Small intestine (tissue), 7 donors: ENCODE results near the gene EHD4. TPM values are rescaled to one million over a fixed set of nuclear protein-coding genes. Genes with fewer than 3 reads are reported as not detected.

Experiments
- DNase-seq, 2 donors: peaks; one replicate each; pipeline versions ENCODE4 v3.0.0 to v3.0.0-alpha.2; 2013
- FAIRE-seq: peaks from 2 replicates; lab custom pipeline; 2012; peaks lifted over from hg19 to GRCh38; lab: Jason Lieb, UNC
- H3K27ac ChIP-seq, 3 donors: one replicate each; pipeline ENCODE4 v1.5.1; 2013; ENCODE audit warnings: low read length in 2 of 3, mild to moderate bottlenecking in 2 of 3, control low read depth in 1 of 3, inconsistent platforms in 1 of 3, low read depth in 1 of 3, moderate library complexity in 1 of 3
- H3K27me3 ChIP-seq, 3 donors: one replicate each; pipeline ENCODE4 v1.6.1; 2013; ENCODE audit warnings: low read length in 3 of 3, inconsistent platforms in 1 of 3; ENCODE audit not compliant: control insufficient read depth in 3 of 3, insufficient read depth in 3 of 3
- H3K36me3 ChIP-seq, 3 donors: one replicate each; pipeline ENCODE4 v1.6.1; 2013; ENCODE audit warnings: low read length in 3 of 3, inconsistent platforms in 1 of 3, low read depth in 1 of 3, mild to moderate bottlenecking in 1 of 3, moderate library complexity in 1 of 3; ENCODE audit not compliant: control insufficient read depth in 3 of 3, insufficient read depth in 2 of 3
- H3K4me1 ChIP-seq, 3 donors: one replicate each; pipeline ENCODE4 v1.6.1; 2013; ENCODE audit warnings: low read length in 2 of 3, inconsistent platforms in 1 of 3, low read depth in 1 of 3, mild to moderate bottlenecking in 1 of 3, moderate library complexity in 1 of 3; ENCODE audit not compliant: control insufficient read depth in 3 of 3, insufficient read depth in 2 of 3
- H3K4me3 ChIP-seq, 3 donors: one replicate each; pipeline ENCODE4 v1.5.1; 2013; ENCODE audit warnings: low read length in 3 of 3, control low read depth in 1 of 3, inconsistent platforms in 1 of 3, low read depth in 1 of 3, mild to moderate bottlenecking in 1 of 3, moderate library complexity in 1 of 3
- H3K9me3 ChIP-seq, 2 donors: one replicate each; pipeline ENCODE4 v1.6.1; 2013; ENCODE audit warnings: low read depth in 1 of 2, low read length in 1 of 2; ENCODE audit not compliant: control insufficient read depth in 2 of 2, insufficient read depth in 1 of 2
- WGBS, 3 donors: extraction: QIAGEN DNeasy Blood & Tissue Kit; methylation state at CpG; one replicate each; pipeline ENCODE4 v1.1.7; 2013; 5-methylcytosine and 5-hydroxymethylcytosine counted together
- polyA plus RNA-seq, 4 donors: library from polyadenylated mRNA; stranded (reverse) in 3 of 4; unstranded in 1 of 4; fragments of 200-250 nt in 3 of 4; fragments of 120-200 nt in 1 of 4; gene quantifications; one replicate each; pipeline versions ENCODE4 v1.2.1 to v1.2.3, GENCODE V29; 2013
- donor health status: healthy with polysubstance abuse.
- donor health status: control.
- donor health status: control.
- donor health status: Bipolar disorder and iron deficiency.
- donor health status: healthy.

EHD4 gene
- polyA plus RNA-seq, 4 donors: 9.4 to 14.1 (median 11.5) TPM

- DNase-seq (no peak), FAIRE-seq (no peak)
- Histone ChIP-seq H3K9me3 (no peaks in the 10 kb centered on the region), H3K36me3 (peaks cover 0 to 2% (median 0%) of the 10 kb centered on the region in 3 donors), H3K4me3 (no peak overlapping the region), H3K27me3 (peaks cover 0 to 16% (median 0%) of the 10 kb centered on the region in 3 donors), H3K4me1 (peaks cover 0 to 5% (median 3%) of the 10 kb centered on the region in 3 donors), H3K27ac (no peak overlapping the region)
- 68 to 90% (median 83%) methylated on average over 10 of the region's 10 CpGs for WGBS, 3 donors
These were observed 93.0 kb downstream of the EHD4 start for GRCh38 chr15:41879321-41879845.

GRCh38 chr15:41878355-41878699, 94.0 kb downstream of the EHD4 start:
- H3K4me3 ChIP-seq: no peak overlapping the region
- DNase-seq (no peak), FAIRE-seq (no peak)
- H3K9me3 ChIP-seq: no peaks in the 10 kb centered on the region
- WGBS, 3 donors: 88 to 91% (median 89%) methylated on average over 10 of the region's 10 CpGs
- peaks cover 0 to 16% (median 0%) of the 10 kb centered on the region in 3 donors for H3K27me3 ChIP-seq
- H3K27ac ChIP-seq: no peak overlapping the region
- peaks cover 0 to 5% (median 3%) of the 10 kb centered on the region in 3 donors for H3K4me1 ChIP-seq
- H3K36me3 ChIP-seq: peaks cover 0 to 2% (median 0%) of the 10 kb centered on the region in 3 donors

DNA sequence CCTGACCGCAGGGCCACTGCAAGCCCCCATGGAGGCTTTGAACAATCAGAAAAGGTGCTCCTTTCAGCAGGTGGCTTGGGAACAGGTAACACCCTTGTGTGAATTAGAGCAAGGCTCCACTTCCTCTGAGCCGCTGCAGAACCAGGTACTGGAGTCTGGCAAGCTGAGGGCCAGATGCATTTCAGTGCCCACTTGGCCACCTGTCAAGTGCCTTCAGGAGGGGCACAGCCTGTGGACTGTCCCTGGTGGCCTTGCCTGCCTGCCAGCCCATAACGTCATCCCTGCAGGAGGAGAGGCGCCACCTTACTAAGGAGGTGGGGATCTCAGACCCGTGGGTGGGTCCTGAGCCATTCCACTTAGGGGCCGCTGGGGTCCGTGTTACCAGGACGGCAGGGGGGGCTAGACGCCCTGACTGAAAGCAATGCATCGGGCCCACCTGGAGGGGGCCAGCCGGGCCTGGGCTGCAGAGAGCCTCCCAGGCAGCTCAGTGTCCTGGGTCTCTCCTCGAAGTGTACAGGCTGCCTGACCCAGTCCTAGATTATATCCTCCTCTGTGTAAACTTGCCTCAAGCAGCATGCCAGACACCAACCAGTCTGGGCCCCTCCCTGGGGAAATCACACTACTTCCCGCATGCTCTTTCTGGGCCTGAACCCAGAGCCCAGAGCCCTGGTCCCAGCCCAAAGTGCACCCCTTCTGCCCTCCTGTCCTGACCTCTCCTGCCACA, 94.6 kb downstream of the EHD4 start:
- Histone ChIP-seq H3K4me1 (peaks cover 0 to 5% (median 3%) of the 10 kb centered on the region in 3 donors), H3K27me3 (peaks cover 0 to 16% (median 0%) of the 10 kb centered on the region in 3 donors), H3K4me3 (no peak overlapping the region), H3K36me3 (peaks cover 0 to under 1% (median 0%) of the 10 kb centered on the region in 3 donors), H3K27ac (no peak overlapping the region), H3K9me3 (no peaks in the 10 kb centered on the region)
- 82 to 89% (median 87%) methylated on average over 13 of the region's 13 CpGs for WGBS, 3 donors
- DNase-seq (no peak), FAIRE-seq (no peak)

DNA sequence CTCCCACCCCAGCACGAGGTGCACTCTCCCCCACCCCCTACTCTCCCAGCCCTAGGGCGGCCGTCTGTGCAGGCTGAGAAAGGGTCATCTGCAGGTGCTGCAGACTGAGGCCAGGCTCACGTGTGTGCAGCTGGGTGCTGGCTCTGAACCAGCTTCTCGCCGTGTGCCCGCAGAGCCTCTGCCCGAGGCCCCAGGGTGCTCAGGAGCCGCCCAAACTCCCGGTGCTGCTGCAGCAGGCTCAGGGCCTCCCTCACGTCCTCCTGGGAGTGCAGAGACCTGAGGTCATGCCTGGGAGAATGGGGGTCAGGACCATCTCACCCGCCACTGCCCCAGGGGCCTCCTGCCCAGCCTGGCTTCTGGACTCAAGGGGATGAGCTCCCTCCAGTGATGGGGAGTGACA, 95.7 kb downstream of the EHD4 start:
- Histone ChIP-seq H3K27ac (no peak overlapping the region), H3K9me3 (no peaks in the 10 kb centered on the region), H3K36me3 (no peaks in the 10 kb centered on the region), H3K4me3 (no peak overlapping the region), H3K27me3 (peaks cover 0 to 10% (median 0%) of the 10 kb centered on the region in 3 donors), H3K4me1 (no peaks in the 10 kb centered on the region)
- DNase-seq (no peak), FAIRE-seq (no peak)
- WGBS, 3 donors: 20 to 60% (median 45%) methylated on average over 10 to 12 of the region's 12 CpGs

GRCh38 chr15:41876007-41876406, 96.3 kb downstream of the EHD4 start:
- 79 to 93% (median 85%) methylated on average over 11 to 13 of the region's 13 CpGs for WGBS, 3 donors
- Histone ChIP-seq H3K4me3 (no peak overlapping the region), H3K36me3 (no peaks in the 10 kb centered on the region), H3K4me1 (no peaks in the 10 kb centered on the region), H3K27ac (no peak overlapping the region), H3K9me3 (no peaks in the 10 kb centered on the region), H3K27me3 (peaks cover 0 to 4% (median 0%) of the 10 kb centered on the region in 3 donors)
- FAIRE-seq (no peak), DNase-seq (no peak)

GRCh38 chr15:41874736-41875135, 97.6 kb downstream of the EHD4 start:
- H3K27me3 ChIP-seq: no peaks in the 10 kb centered on the region
- no peaks in the 10 kb centered on the region for H3K4me1 ChIP-seq
- no peak overlapping the region for H3K4me3 ChIP-seq
- FAIRE-seq (no peak), DNase-seq (no peak)
- H3K9me3 ChIP-seq: no peaks in the 10 kb centered on the region
- H3K27ac ChIP-seq: no peak overlapping the region
- no peaks in the 10 kb centered on the region for H3K36me3 ChIP-seq
- 82 to 98% (median 89%) methylated on average over 9 to 12 of the region's 12 CpGs for WGBS, 3 donors

DNA sequence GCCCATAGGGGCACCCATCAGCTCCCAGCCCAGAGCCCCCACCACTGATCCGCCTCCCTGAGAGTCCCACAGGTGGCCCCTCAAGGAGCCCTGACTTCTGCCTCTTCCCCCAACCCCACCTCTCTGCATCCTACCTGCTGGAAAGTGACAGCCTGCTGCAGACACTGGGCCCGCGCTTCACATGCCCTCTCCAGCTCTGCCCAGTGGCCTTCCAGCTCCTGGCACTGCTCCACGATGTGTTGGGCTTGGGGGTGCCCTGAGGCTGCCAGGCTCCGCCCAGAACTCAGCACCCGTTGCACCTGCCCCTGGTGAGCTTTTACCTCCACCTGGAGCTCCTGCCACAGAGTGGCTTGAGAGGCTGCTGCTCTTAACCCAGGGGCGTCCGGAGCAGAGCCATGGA, 98.6 kb downstream of the EHD4 start:
- FAIRE-seq: no peak
- H3K27ac ChIP-seq: no peak overlapping the region
- WGBS, 3 donors: 31 to 70% (median 34%) methylated on average over 8 of the region's 8 CpGs
- no peaks in the 10 kb centered on the region for H3K36me3 ChIP-seq
- H3K27me3 ChIP-seq: no peaks in the 10 kb centered on the region
- no peak for DNase-seq
- H3K9me3 ChIP-seq: no peaks in the 10 kb centered on the region
- H3K4me1 ChIP-seq: no peaks in the 10 kb centered on the region
- no peak overlapping the region for H3K4me3 ChIP-seq

- no peaks in the 10 kb centered on the region for H3K36me3 ChIP-seq
- H3K9me3 ChIP-seq: no peaks in the 10 kb centered on the region
- no peak overlapping the region for H3K27ac ChIP-seq
- H3K4me1 ChIP-seq: no peaks in the 10 kb centered on the region
- no peak overlapping the region for H3K4me3 ChIP-seq
- H3K27me3 ChIP-seq: no peaks in the 10 kb centered on the region
- DNase-seq: no peak
- 87 to 95% (median 93%) methylated on average over 9 of the region's 9 CpGs for WGBS, 3 donors
- no peak for FAIRE-seq
These were observed 100.1 kb downstream of the EHD4 start for GRCh38 chr15:41872166-41872747.
